T-helper 1 cell treated with Interleukin-12 subunit alpha and Interleukin-12 subunit beta and Interleukin-4 antibody, amounts not matched to agents 30 μg/mL and 1 μg/mL, for 36 hours (primary cell): ENCODE results near the gene INPP5A.
A peak's percentile ranks its signal among the peaks of the same experiment; 100 is the strongest.
"Not testable (repeated sequence)": the region's sequence is repeated elsewhere in the genome, so short reads cannot be mapped to it uniquely, and the experiment has no call there.

Experiments used
- H3K27ac Mint-ChIP-seq: one replicate; pipeline ENCODE4 v1.8.0; 2021; ENCODE audit warnings: mild to moderate bottlenecking, mixed read lengths
- H3K27me3 Mint-ChIP-seq: one replicate; pipeline ENCODE4 v1.8.0; 2021; ENCODE audit warnings: low read depth, mixed read lengths
- H3K36me3 Mint-ChIP-seq: one replicate; pipeline ENCODE4 v1.8.0; 2021; ENCODE audit warnings: low read depth, mixed read lengths
- H3K4me1 Mint-ChIP-seq: one replicate; pipeline ENCODE4 v1.8.0; 2021; ENCODE audit warnings: low read depth, mixed read lengths
- H3K4me3 Mint-ChIP-seq: one replicate; pipeline ENCODE4 v1.8.0; 2021; ENCODE audit warnings: mild to moderate bottlenecking, moderate library complexity, mixed read lengths
- H3K9me3 Mint-ChIP-seq: one replicate; pipeline ENCODE4 v1.8.0; 2021; ENCODE audit warnings: mixed read lengths

Gene INPP5A

DNA sequence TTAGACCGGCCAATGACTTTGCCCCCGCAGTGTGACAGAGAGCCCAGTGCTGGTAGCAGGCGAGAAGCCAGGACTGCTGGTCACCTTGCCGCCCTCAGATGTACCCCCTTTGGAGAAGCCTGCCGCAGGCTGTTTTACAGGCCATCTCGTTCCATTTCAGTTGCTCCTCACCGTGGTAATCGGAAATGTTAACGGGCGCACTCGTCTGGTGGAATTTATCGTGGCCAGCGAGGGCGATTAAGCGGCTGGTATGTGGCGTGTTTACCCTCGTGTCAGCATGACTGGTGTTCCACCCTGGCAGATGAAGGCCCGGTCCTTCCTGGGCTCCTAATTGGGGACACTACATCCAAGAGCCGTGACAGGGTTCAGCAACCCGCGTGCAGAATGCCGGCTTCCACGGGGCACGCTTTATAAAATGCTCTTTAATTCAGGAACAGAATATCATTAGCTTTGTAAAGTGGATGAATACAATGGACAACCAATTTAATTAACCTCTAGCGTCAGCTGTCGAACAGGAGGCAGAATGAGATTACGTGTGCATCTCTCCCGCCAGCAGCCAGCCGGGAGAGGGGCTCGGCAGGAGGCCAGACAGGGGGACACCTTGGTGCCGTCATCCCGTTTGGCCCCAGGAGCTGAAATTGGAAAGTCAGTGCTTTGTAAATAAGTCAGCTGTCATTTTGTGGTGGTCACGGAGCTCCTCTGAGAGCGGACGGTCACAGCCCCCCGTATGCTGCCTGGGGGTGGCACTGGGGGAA, 140.1 kb downstream of the INPP5A start:
- Mint-ChIP-seq H3K27me3 (no peaks in the 10 kb centered on the region), H3K36me3 (peaks cover 3% of the 10 kb centered on the region), H3K4me3 (no peak overlapping the region), H3K9me3 (no peaks in the 10 kb centered on the region), H3K4me1 (no peaks in the 10 kb centered on the region), H3K27ac (no peak overlapping the region)

DNA sequence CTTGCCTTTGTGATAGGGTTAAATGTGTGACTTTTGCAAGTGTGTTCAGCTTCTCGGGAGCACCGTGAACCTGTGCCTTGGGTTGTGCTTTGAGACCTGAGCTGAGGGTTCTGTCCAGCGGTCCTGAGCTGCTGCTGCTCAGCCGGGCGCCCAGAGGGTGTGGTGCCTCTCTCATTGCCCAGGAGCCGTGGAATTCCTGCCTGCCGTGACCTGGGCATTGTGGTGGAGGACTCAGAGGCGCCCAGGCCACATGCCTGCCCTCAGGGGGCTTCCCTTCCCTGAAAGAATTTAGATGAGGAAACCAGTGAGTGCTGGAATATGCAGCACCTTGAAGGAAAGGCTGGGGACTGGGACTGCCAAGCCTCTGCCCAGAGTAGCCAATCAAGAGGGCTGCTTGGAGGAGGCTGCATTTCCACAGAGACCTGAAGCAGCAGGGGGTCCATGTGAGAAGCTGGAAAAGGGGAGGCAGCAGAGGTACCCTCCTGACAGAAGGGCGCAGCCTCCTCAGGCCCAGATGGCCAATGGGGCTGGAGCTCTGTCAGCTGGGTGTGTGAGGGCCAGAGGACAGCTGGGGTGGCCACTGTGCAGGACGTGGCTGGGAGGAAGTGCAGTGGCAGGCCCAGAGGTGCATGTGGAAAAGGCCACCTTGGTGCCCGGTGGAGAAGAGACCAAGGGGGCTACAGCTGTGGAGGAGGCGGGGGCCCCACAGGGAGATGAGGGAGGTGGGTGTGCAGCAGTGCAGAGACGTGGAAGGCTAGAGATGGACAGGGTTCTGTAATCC, 141.0 kb downstream of the INPP5A start:
- H3K27me3 Mint-ChIP-seq: no peaks in the 10 kb centered on the region
- H3K4me1 Mint-ChIP-seq: peaks cover 2% of the 10 kb centered on the region
- H3K4me3 Mint-ChIP-seq: no peak overlapping the region
- H3K36me3 Mint-ChIP-seq: peaks cover 3% of the 10 kb centered on the region
- no peak overlapping the region for H3K27ac Mint-ChIP-seq
- H3K9me3 Mint-ChIP-seq: no peaks in the 10 kb centered on the region

DNA sequence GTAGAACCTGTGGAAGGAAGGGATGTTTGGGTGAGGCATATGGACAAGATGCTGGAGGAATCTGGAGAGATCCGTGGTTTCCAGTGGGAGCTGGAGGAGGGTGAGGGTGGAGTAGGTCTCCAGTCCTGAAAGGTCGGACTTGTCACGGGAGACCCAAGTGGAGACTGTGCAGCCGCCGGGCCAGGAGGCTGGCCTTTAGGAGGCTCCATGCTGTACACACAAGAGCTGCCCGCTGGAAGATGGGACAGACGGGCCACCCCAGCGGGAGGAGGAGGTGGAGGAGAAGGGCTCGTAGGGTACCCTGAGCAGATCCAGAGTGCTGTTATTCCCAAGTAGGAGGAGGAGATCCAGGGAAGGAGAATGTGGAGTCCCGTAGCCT, 141.6 kb downstream of the INPP5A start:
- H3K27ac Mint-ChIP-seq: no peak overlapping the region
- peaks cover 5% of the 10 kb centered on the region for H3K4me1 Mint-ChIP-seq
- H3K27me3 Mint-ChIP-seq: no peaks in the 10 kb centered on the region
- H3K4me3 Mint-ChIP-seq: no peak overlapping the region
- H3K9me3 Mint-ChIP-seq: no peaks in the 10 kb centered on the region
- H3K36me3 Mint-ChIP-seq: peaks cover 3% of the 10 kb centered on the region

DNA sequence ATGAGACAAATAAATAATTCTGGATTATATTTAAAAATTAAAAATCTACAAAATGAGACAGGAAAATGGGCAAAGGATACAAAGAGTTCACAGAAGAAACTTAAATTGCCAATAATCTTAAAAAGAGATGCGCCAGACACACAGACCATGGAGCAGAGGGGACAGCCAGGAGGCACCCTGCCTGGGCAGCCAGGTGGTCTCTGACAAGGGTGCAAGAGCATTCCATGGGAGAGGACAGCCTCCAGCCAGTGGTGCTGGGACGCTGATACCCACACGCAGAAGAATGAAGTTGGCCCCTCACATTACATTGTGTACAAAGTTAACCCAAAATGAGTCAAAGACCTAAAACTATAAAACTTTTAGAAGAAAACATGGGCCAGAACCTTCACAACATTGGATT, 142.1 kb downstream of the INPP5A start:
- H3K27ac Mint-ChIP-seq: no peak overlapping the region
- H3K27me3 Mint-ChIP-seq: no peaks in the 10 kb centered on the region
- H3K4me1 Mint-ChIP-seq: peaks cover 10% of the 10 kb centered on the region
- no peaks in the 10 kb centered on the region for H3K9me3 Mint-ChIP-seq
- no peak overlapping the region for H3K4me3 Mint-ChIP-seq
- peaks cover 3% of the 10 kb centered on the region for H3K36me3 Mint-ChIP-seq

DNA sequence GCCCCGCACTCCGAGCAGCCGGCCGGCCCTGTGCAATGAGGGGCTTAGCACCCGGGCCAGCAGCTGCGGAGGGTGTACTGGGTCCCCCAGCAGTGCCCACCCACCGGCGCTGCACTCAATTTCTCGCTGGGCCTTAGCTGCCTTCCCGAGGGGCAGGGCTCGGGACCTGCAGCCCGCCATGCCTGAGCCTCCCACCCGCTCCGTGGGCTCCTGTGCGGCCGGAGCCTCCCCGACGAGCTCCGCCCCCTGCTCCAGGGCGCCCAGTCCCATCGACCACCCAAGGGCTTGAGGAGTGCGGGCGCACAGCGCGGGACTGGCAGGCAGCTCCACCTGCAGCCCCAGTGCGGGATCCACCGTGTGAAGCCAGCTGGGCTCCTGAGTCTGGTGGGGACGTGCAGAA, 143.2 kb downstream of the INPP5A start:
- not testable (repeated sequence) for H3K4me3 Mint-ChIP-seq, H3K27me3 Mint-ChIP-seq, H3K27ac Mint-ChIP-seq, H3K36me3 Mint-ChIP-seq, H3K9me3 Mint-ChIP-seq
- peaks cover 11% of the 10 kb centered on the region for H3K4me1 Mint-ChIP-seq

DNA sequence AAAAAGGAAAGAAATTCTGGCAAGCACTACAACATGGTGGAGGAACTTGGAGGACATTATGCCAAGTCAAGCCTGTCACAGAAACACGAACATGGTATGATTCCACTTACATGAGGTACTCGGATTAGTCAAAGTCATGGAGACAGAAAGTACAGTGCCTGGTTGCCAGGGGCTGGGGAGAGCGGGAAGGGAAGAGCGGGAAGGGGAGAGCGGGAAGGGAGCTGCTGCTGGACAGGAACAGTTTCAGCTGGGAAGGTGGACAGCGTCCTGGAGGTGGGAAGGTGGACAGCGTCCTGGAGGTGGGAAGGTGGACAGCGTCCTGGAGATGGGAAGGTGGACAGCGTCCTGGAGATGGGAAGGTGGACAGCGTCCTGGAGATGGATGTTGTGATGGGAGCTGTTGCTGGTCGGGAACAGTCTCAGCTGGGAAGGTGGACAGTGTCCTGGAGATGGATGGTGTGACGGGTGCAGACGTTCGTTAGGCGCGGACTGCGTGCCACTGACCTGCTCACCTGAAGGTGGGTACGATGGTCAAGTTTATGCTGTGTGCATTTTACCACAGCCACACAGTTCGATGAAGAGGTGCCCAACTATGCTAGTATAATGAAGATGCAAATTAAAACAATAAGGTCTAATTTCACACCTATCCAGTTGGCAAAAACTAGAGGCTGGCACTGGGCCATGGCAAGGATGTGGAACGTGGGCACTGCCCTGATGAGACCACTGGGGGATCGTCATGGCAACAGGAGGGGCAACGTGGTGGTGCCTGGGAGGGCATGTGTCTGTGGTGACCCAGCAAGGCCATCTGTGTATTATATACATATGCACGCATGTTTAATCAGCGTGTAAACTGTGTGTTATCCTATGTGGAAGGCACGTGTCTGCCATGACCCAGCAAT, 144.5 kb downstream of the INPP5A start:
- H3K9me3 Mint-ChIP-seq: no peaks in the 10 kb centered on the region
- no peaks in the 10 kb centered on the region for H3K27me3 Mint-ChIP-seq
- H3K4me1 Mint-ChIP-seq: peaks cover 11% of the 10 kb centered on the region
- H3K4me3 Mint-ChIP-seq: no peak overlapping the region
- H3K36me3 Mint-ChIP-seq: peaks cover 3% of the 10 kb centered on the region
- no peak overlapping the region for H3K27ac Mint-ChIP-seq

DNA sequence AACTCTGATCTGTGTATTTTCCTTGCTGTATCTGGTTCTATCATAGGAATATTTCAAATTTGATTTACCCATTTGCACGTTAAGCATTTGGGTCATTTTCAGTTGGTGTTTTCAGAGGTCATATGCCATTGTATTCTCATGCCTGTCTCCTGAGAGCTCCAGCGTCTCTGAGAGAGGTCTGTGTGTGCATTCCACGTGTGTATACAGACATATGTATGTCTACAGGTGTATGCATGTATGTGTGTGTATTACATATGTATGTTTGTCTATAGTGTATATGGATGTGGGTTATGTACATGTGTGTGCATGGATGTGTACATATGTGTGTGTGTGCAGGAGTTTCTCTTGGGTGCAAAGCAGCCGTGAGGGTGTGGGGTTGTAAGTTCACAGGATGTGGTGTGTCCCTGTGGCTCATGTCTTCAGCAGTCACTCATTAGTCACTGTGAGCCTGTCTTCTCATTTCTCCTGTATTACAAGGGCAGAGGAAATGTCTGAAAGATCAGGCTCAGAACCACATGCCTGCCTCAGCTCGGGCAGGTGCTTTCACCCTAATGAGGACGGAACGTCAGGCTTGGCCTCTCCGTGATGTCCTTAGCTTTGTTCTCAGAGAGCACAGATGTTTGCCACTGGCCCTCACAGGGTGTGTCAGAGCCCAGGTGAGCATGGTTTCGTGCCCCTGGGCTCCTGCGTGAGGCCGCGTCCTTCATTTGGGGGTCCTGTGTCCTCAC, 146.7 kb downstream of the INPP5A start:
- Mint-ChIP-seq H3K36me3 (peaks cover 3% of the 10 kb centered on the region), H3K27me3 (no peaks in the 10 kb centered on the region), H3K4me1 (peaks cover 11% of the 10 kb centered on the region), H3K4me3 (peak overlapping the region; percentile 5), H3K9me3 (no peaks in the 10 kb centered on the region), H3K27ac (peak overlapping the region; percentile 75)

DNA sequence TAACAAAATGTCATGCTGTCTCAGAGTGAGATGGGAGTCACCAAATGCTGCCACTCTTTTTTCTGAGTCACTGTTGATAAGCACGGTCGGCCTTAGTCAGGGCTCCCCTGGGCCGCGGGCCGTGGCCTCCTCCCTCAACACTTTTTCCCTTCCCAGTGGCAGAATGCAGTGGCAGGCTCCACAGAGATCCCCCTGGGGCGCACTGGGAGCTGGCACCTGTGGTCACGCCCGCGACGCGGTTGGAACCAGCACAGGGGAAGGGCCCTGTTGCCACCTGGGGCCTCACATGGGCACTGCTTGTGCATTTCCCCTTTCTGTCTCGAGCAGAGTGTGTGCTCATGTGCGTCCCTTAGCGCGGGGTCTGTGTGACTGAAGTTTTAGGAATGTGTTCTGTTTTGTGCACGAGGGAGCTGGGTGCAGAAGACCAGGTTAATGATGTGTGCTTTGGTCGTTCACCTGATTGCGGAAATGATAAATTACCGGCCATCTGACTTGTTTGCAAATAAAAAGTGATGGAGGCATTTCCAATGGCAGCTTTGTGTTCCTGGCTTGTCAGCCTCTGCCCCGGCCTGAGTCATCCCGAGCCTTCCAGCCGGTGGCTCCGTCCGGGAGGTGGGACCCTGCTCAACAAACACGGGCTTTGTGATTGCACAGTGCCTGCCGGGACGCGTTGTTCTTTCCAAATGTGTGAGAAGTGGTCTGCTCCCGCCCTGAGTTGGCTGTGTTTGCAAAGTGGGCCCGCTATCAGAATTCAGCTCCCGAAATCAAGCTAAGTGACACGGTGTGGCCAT, 147.7 kb downstream of the INPP5A start:
- Mint-ChIP-seq H3K27me3 (no peaks in the 10 kb centered on the region), H3K4me3 (no peak overlapping the region), H3K9me3 (no peaks in the 10 kb centered on the region), H3K4me1 (peaks cover 11% of the 10 kb centered on the region), H3K36me3 (peaks cover 3% of the 10 kb centered on the region), H3K27ac (no peak overlapping the region)

DNA sequence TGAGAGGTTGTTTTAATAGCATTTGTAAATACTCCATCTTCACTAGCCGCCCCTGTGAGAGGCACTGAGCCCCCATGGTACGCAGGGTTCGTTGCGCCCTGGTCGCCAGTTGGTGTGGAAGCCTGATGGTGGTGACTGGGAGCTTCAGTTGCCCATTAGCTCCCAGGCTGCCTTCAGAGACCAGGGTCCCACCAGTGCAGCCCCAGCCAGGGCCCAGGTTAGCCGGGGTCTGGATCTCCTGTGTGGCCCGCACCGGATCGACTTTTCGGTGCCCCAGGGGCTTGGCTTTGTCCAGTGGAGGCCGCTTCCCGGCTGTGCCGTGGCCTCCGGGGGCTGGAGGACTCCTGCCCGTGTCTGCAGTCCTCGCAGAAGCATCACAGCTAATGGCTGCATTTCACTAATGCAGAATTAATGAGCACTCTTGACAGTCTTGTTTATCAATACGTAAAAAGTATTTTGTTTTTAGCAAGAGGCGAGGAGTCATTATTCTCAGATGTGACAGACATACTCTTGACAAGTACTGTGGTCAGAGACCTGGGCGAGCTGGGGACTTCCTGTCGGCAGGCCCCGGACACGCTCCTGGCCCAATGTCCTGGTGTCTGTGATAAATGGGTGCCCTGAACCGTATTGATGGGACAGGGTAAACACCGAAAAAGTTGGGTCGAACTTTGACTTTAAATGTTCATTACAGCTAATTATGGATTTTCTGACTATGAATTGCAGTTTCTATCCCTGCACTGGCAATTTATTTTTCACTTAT, 148.5 kb downstream of the INPP5A start:
- peaks cover 11% of the 10 kb centered on the region for H3K4me1 Mint-ChIP-seq
- H3K9me3 Mint-ChIP-seq: no peaks in the 10 kb centered on the region
- no peak overlapping the region for H3K4me3 Mint-ChIP-seq
- H3K27me3 Mint-ChIP-seq: no peaks in the 10 kb centered on the region
- H3K36me3 Mint-ChIP-seq: peaks cover 9% of the 10 kb centered on the region
- H3K27ac Mint-ChIP-seq: no peak overlapping the region

DNA sequence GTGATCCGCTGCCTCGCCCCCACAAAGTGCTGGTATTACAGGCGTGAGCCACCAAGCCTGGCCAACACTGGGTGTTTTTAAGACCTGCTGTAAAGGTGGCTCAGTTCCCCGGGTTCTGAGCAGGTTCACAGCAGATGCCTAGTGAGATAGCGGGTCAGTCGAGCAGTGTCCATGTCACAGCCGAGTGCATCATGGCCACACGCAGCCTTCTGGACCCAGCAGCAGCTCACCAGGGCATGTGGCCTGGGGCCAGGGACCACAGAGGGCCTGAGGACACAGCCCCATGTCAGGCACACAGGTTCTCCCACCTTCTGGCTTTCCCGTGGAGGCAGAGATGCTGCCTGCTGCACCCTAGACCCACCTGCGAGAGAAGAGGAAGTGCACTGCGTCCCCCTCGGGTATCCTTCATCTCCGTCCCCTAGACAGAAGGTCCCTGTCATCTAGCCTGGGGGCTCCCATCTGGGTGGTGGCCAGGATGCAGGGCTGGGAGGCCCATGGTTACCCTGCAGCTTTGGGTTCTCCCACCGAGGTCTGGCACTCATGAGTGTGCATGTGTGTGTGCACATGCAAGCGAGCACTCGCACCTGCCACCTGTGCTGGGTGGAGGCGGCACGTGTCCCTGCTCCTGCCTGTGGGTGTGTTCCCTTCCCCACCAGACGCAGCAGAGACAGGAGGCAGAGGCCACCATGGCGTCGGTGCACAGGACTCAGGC, 149.8 kb downstream of the INPP5A start:
- no peak overlapping the region for H3K4me3 Mint-ChIP-seq
- no peaks in the 10 kb centered on the region for H3K27me3 Mint-ChIP-seq
- H3K9me3 Mint-ChIP-seq: no peaks in the 10 kb centered on the region
- H3K27ac Mint-ChIP-seq: no peak overlapping the region
- H3K4me1 Mint-ChIP-seq: peaks cover 11% of the 10 kb centered on the region
- peaks cover 11% of the 10 kb centered on the region for H3K36me3 Mint-ChIP-seq

DNA sequence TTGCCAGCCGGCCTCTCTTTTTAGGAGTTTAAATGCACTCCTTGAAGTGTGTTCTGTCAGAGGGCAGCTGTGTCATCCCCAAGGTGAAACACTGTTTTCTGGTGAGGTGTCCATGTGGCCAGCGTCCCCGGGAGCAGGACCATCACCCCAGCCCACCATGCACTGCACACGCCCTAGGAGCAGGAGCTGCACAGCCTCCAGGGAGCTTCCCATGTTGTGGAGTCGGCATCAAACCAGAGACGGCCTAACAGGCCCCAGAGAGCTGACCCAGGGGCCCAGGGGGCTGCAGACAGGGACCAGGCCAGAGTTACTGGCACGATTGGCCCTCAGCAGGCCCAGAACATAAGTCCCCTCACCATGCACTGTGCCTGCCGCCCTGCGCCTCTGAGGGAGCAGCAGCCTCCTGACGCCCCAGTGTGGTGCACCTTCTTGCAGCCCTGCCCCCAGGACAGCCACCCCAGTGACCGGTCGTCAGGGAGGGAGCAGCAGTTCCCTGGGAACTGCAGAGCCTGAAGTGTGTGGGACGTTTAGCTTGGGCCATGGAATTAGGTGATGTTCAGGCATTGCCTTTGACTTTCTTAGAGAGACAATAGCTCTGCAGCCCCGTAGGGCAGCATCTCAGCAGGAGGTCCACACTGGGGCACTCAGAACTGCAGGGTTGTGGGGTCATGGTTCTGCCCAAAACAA, 150.4 kb downstream of the INPP5A start:
- H3K27me3 Mint-ChIP-seq: no peaks in the 10 kb centered on the region
- H3K36me3 Mint-ChIP-seq: peaks cover 15% of the 10 kb centered on the region
- H3K4me1 Mint-ChIP-seq: peaks cover 11% of the 10 kb centered on the region
- H3K4me3 Mint-ChIP-seq: no peak overlapping the region
- H3K9me3 Mint-ChIP-seq: no peaks in the 10 kb centered on the region
- no peak overlapping the region for H3K27ac Mint-ChIP-seq
